Gastroesophageal sphincter (tissue), 3 donors: ENCODE results near the gene CES1.

Experiments used
- CTCF ChIP-seq, 4 experiments: fragments of 200-600 bp in 2 of 4; fragments of 450-650 bp in 2 of 4; sonication (generic) in 1 of 4; IDR thresholded peaks; one replicate each; pipeline ENCODE4 v1.5.1; 2017 to 2019; ENCODE audit warnings: antibody characterized with exemption in 4 of 4, mild to moderate bottlenecking in 2 of 4, moderate library complexity in 2 of 4
- EP300 ChIP-seq: sonication (generic); formaldehyde crosslinking; IDR thresholded peaks from one replicate; pipeline ENCODE4 v1.6.1; 2017; ENCODE audit warnings: antibody characterized with exemption, mild to moderate bottlenecking
- POLR2A ChIP-seq, 2 donors: fragments of 450-650 bp; IDR thresholded peaks; one replicate each; pipeline ENCODE4 v1.6.1; 2017; ENCODE audit warnings: antibody characterized with exemption in 2 of 2, mild to moderate bottlenecking in 2 of 2, moderate library complexity in 1 of 2
- POLR2AphosphoS5 ChIP-seq: sonication (generic); formaldehyde crosslinking; IDR thresholded peaks from one replicate; pipeline ENCODE4 v1.6.1; 2017; ENCODE audit warnings: antibody characterized with exemption

GRCh38 chr16:55775857-55776256 is 57.0 kb downstream of the CES1 start:
- TF ChIP-seq CTCF (IDR thresholded peaks at IDR 0.05) (no peak), POLR2AphosphoS5 (no peak), EP300 (no peak), POLR2A (IDR thresholded peaks at IDR 0.05) (no peak)
